Astrocyte (in vitro differentiated cells and primary cell): ENCODE data around the gene ASB13. TPM values are rescaled to one million over a fixed set of nuclear protein-coding genes. Genes with fewer than 3 reads are reported as not detected.

Experiments
- DNase-seq: peaks from one replicate; pipeline ENCODE4 v3.0.0-alpha.2; 2010; ENCODE audit warnings: low read depth
- FAIRE-seq: peaks from 2 replicates; lab custom pipeline; 2011; peaks lifted over from hg19 to GRCh38; lab: Jason Lieb, UNC
- H2AFZ ChIP-seq: 2 replicates; pipeline ENCODE4 v1.6.0; 2012; ENCODE audit warnings: low read depth, low read length, inconsistent platforms
- H3K27ac ChIP-seq: 2 replicates; pipeline ENCODE4 v1.5.1; 2011; ENCODE audit warnings: low read depth, low read length, inconsistent platforms
- H3K27me3 ChIP-seq: 2 replicates; pipeline ENCODE4 v1.6.0; 2011; ENCODE audit warnings: low read length, inconsistent platforms; ENCODE audit not compliant: insufficient read depth
- H3K36me3 ChIP-seq: 2 replicates; pipeline ENCODE4 v1.5.1; 2011; ENCODE audit warnings: low read length, inconsistent platforms; ENCODE audit not compliant: insufficient read depth
- H3K4me1 ChIP-seq: 2 replicates; pipeline ENCODE4 v1.5.1; 2011; ENCODE audit warnings: low read length, inconsistent platforms; ENCODE audit not compliant: insufficient read depth
- H3K4me2 ChIP-seq: 2 replicates; pipeline ENCODE4 v1.6.0; 2012; ENCODE audit warnings: low read length, inconsistent platforms
- H3K4me3 ChIP-seq: 2 replicates; pipeline ENCODE4 v1.5.1; 2011; ENCODE audit warnings: low read depth, mild to moderate bottlenecking, low read length, inconsistent platforms; ENCODE audit not compliant: insufficient read depth
- H3K79me2 ChIP-seq: 2 replicates; pipeline ENCODE4 v1.6.0; 2012; ENCODE audit warnings: mild to moderate bottlenecking, low read length, inconsistent platforms; ENCODE audit not compliant: insufficient read depth
- H3K9ac ChIP-seq: 2 replicates; pipeline ENCODE4 v1.6.0; 2012; ENCODE audit warnings: mild to moderate bottlenecking, low read length, inconsistent platforms
- H3K9me3 ChIP-seq: 2 replicates; pipeline ENCODE4 v1.5.1; 2012; ENCODE audit warnings: low read depth, mild to moderate bottlenecking, low read length, inconsistent platforms; ENCODE audit not compliant: insufficient read depth
- H4K20me1 ChIP-seq: 2 replicates; pipeline ENCODE4 v1.6.0; 2012; ENCODE audit warnings: low read length, inconsistent platforms; ENCODE audit not compliant: insufficient read depth
- H3K27ac Mint-ChIP-seq: one replicate; pipeline ENCODE4 v1.8.0; 2021; ENCODE audit warnings: mild to moderate bottlenecking, mixed read lengths; ENCODE audit not compliant: unreplicated experiment
- H3K27me3 Mint-ChIP-seq: one replicate; pipeline ENCODE4 v1.8.0; 2021; ENCODE audit warnings: low read depth, mixed read lengths; ENCODE audit not compliant: unreplicated experiment
- H3K36me3 Mint-ChIP-seq: one replicate; pipeline ENCODE4 v1.8.0; 2021; ENCODE audit warnings: low read depth, mixed read lengths; ENCODE audit not compliant: unreplicated experiment
- H3K4me1 Mint-ChIP-seq: one replicate; pipeline ENCODE4 v1.8.0; 2021; ENCODE audit warnings: low read depth, mixed read lengths; ENCODE audit not compliant: unreplicated experiment
- H3K4me3 Mint-ChIP-seq: one replicate; pipeline ENCODE4 v1.8.0; 2021; ENCODE audit warnings: mild to moderate bottlenecking, moderate library complexity, mixed read lengths; ENCODE audit not compliant: unreplicated experiment
- H3K9me3 Mint-ChIP-seq: one replicate; pipeline ENCODE4 v1.8.0; 2021; ENCODE audit warnings: mild to moderate bottlenecking, mixed read lengths; ENCODE audit not compliant: unreplicated experiment
- EZH2 ChIP-seq: IDR thresholded peaks from 2 replicates; pipeline ENCODE4 v1.6.1; 2012; ENCODE audit warnings: mild to moderate bottlenecking, low read length, inconsistent platforms; ENCODE audit not compliant: insufficient read depth
- total RNA-seq: library from RNA; stranded (reverse); gene quantifications from 2 replicates; pipeline ENCODE4 v1.2.1, GENCODE V29; 2021
- TF ChIP-seq, protein P1 (sequence below): IDR thresholded peaks from 2 replicates; pipeline ENCODE4 v1.5.1; 2011; ENCODE audit warnings: low read depth, mild to moderate bottlenecking, inconsistent platforms, low read length, moderate library complexity; ENCODE audit not compliant: insufficient read depth

Gene ASB13
- total RNA-seq, 1 donor from 2014 or later = 4.8 TPM

DNA sequence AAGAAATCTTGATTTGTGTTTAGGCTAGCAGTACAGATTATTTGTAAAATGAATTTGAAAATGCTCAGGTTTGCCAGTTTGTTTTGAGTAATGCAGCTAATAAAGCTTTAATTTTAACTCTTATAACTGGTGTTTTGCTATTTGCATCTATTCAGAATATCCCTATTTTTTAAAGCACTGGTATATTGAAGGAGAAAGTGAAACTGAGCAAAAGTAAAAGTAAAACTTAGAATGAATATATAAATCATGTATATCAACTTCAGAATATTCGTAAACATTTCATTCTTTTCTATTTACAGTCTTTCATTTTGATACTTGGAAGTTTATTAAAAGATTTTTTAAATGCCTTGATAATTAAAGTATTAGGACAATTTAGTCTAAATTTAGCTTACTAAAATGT, 44.5 kb upstream of the ASB13 start:
- Histone ChIP-seq H3K36me3 (no peaks in the 10 kb centered on the region), H3K27ac (no peak overlapping the region), H3K79me2 (peaks cover 97% of the 10 kb centered on the region), H2AFZ (no peak overlapping the region), H3K9ac (no peak overlapping the region), H3K4me1 (no peaks in the 10 kb centered on the region), H3K4me3 (no peak overlapping the region), H3K9me3 (no peaks in the 10 kb centered on the region), H3K4me2 (no peak overlapping the region), H3K27me3 (no peaks in the 10 kb centered on the region), H4K20me1 (peaks cover 65% of the 10 kb centered on the region)
- TF ChIP-seq, protein P1, sequence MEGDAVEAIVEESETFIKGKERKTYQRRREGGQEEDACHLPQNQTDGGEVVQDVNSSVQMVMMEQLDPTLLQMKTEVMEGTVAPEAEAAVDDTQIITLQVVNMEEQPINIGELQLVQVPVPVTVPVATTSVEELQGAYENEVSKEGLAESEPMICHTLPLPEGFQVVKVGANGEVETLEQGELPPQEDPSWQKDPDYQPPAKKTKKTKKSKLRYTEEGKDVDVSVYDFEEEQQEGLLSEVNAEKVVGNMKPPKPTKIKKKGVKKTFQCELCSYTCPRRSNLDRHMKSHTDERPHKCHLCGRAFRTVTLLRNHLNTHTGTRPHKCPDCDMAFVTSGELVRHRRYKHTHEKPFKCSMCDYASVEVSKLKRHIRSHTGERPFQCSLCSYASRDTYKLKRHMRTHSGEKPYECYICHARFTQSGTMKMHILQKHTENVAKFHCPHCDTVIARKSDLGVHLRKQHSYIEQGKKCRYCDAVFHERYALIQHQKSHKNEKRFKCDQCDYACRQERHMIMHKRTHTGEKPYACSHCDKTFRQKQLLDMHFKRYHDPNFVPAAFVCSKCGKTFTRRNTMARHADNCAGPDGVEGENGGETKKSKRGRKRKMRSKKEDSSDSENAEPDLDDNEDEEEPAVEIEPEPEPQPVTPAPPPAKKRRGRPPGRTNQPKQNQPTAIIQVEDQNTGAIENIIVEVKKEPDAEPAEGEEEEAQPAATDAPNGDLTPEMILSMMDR = no peak
- no peak for TF ChIP-seq EZH2
- Mint-ChIP-seq H3K36me3 (peaks cover 3% of the 10 kb centered on the region), H3K4me3 (no peak overlapping the region), H3K9me3 (no peaks in the 10 kb centered on the region), H3K4me1 (peaks cover 10% of the 10 kb centered on the region), H3K27ac (no peak overlapping the region), H3K27me3 (no peaks in the 10 kb centered on the region)
- no peak for FAIRE-seq
- DNase-seq = no peak

DNA sequence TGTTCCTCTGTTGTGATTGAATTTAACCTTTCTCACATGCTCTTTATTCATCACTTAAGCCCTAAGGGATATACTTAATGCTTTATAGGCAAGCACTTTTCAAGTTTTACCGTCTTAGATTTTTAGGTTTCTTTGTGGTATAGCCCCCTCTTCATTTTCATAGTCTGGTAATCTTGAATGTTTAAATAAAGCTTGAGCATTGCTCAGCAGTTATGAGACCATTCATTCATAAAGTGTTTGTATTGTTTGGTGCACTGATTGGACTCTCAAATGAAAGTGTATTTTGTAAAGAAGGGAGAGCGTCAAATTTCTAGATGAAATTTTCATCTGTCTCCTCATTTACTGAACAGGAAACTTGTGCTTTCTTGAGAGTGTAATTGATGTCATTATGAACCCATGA, 43.5 kb upstream of the ASB13 start:
- Histone ChIP-seq H3K4me2 (no peak overlapping the region), H2AFZ (no peak overlapping the region), H4K20me1 (peaks cover 62% of the 10 kb centered on the region), H3K4me3 (no peak overlapping the region), H3K27me3 (no peaks in the 10 kb centered on the region), H3K27ac (no peak overlapping the region), H3K9ac (no peak overlapping the region), H3K36me3 (no peaks in the 10 kb centered on the region), H3K4me1 (no peaks in the 10 kb centered on the region), H3K79me2 (peaks cover 98% of the 10 kb centered on the region), H3K9me3 (no peaks in the 10 kb centered on the region)
- FAIRE-seq (no peak), DNase-seq (no peak)
- no peak overlapping the region for H3K27ac Mint-ChIP-seq
- H3K9me3 Mint-ChIP-seq = no peaks in the 10 kb centered on the region
- H3K36me3 Mint-ChIP-seq = peaks cover 3% of the 10 kb centered on the region
- peaks cover 12% of the 10 kb centered on the region for H3K4me1 Mint-ChIP-seq
- TF ChIP-seq, protein P1 = no peak
- no peak for TF ChIP-seq EZH2
- no peak overlapping the region for H3K4me3 Mint-ChIP-seq
- H3K27me3 Mint-ChIP-seq = no peaks in the 10 kb centered on the region

DNA sequence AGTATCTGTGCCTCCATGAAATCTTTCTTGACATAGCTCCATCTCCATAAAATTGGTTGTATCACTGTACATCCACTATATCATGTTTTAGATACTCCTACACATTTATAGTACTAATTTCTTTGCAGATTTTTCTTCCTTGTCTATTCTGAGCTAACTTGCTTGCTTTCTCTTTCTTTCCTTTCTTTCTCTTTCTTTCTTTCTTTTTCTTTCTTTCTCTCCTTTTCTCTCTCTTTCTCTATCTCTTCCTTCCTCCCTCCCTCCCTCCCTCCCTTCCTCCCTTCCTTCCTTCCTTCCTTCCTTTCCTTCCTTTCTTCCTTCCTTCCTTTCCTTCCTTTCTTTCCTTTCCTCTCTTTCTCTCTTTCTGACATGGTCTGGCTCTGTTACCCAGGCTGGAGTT, 42.0 kb upstream of the ASB13 start:
- H3K9ac ChIP-seq = no peak overlapping the region
- Mint-ChIP-seq H3K27me3 (no peaks in the 10 kb centered on the region), H3K4me1 (peaks cover 13% of the 10 kb centered on the region), H3K27ac (no peak overlapping the region), H3K4me3 (no peak overlapping the region), H3K9me3 (no peaks in the 10 kb centered on the region), H3K36me3 (peaks cover 3% of the 10 kb centered on the region)
- H3K4me3 ChIP-seq = no peak overlapping the region
- H2AFZ ChIP-seq = no peak overlapping the region
- peaks cover 96% of the 10 kb centered on the region for H3K79me2 ChIP-seq
- no peak overlapping the region for H3K27ac ChIP-seq
- H3K9me3 ChIP-seq = no peaks in the 10 kb centered on the region
- peaks cover 57% of the 10 kb centered on the region for H4K20me1 ChIP-seq
- H3K4me2 ChIP-seq = no peak overlapping the region
- DNase-seq (no peak), FAIRE-seq (no peak)
- no peaks in the 10 kb centered on the region for H3K27me3 ChIP-seq
- H3K36me3 ChIP-seq = no peaks in the 10 kb centered on the region
- no peak for TF ChIP-seq EZH2
- TF ChIP-seq, protein P1 = no peak
- no peaks in the 10 kb centered on the region for H3K4me1 ChIP-seq
